ENCODE results near the gene CAMTA1.

CAMTA1 gene

DNA sequence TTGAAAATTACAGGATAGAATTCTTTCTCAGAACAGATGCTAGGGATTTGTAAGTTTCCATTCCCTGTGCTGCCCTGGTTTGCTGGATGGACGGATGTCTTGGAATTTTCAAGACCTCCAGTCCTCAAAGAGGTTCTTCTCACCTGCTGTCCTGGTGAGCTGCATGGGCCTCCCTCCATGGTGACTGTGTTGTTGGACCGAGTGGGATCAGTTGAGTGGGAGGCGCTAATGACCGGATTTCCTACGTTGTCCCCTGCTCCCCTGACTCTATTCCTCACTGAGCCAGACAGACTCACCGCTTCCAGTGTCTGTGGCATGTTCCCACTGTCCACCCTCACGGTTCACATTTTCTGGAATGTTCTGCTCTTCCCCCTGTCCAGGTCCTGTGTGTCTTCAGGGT, 229.8 kb downstream of the CAMTA1 start:
- no peak overlapping the region for H3K4me3 ChIP-seq (ENCODE audit: low read depth, low read length)
- TF ChIP-seq, protein P1, sequence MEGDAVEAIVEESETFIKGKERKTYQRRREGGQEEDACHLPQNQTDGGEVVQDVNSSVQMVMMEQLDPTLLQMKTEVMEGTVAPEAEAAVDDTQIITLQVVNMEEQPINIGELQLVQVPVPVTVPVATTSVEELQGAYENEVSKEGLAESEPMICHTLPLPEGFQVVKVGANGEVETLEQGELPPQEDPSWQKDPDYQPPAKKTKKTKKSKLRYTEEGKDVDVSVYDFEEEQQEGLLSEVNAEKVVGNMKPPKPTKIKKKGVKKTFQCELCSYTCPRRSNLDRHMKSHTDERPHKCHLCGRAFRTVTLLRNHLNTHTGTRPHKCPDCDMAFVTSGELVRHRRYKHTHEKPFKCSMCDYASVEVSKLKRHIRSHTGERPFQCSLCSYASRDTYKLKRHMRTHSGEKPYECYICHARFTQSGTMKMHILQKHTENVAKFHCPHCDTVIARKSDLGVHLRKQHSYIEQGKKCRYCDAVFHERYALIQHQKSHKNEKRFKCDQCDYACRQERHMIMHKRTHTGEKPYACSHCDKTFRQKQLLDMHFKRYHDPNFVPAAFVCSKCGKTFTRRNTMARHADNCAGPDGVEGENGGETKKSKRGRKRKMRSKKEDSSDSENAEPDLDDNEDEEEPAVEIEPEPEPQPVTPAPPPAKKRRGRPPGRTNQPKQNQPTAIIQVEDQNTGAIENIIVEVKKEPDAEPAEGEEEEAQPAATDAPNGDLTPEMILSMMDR (IDR thresholded peaks at IDR 0.05; ENCODE audit: low read depth, low read length), result no peak

DNA sequence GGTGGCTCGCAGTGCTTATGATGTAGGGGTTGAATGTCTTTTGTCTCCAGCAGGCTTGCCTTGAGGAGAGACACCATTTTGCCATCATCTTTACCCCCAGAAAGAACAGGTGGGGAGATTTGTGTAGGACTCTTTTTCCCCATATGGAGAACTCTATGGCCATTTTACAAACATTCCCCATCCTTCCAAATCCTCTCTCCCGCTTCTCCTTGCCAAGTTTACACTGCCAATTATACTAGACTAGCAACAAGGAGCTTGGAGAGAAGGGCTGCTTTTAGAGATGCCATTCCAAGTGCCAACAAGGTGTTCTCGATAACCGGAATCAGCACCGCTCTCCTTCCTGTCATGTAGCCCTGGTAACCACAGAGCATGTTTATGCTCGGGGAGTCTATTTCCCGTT, 233.1 kb downstream of the CAMTA1 start:
- no peak overlapping the region for H3K4me3 ChIP-seq (ENCODE audit: low read depth, low read length)
- TF ChIP-seq, protein P1 (IDR thresholded peaks at IDR 0.05; ENCODE audit: low read depth, low read length), result no peak

DNA sequence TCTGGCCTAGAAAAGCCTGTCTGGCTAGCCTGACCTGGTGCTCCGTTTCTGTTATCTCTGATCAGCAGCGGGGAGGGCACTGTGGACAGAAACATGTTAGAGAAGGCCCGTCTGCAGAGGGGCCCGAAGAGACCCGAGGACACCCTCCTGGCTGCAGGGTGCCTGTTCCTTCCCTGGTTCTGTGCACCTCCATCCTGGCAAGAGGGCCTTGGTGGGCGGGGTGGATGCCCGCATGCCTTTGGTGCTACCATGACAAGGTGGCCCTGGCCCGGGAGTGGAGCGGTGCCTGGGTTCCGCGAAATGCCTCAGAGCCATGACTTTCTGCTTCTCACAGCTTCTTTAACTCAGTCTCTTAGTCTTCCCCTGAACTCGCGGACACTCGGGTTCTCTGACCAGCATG, 233.6 kb downstream of the CAMTA1 start:
- TF ChIP-seq, protein P1 (IDR thresholded peaks at IDR 0.05; ENCODE audit: low read depth, low read length), result no peak
- no peak overlapping the region for H3K4me3 ChIP-seq (ENCODE audit: low read depth, low read length)

DNA sequence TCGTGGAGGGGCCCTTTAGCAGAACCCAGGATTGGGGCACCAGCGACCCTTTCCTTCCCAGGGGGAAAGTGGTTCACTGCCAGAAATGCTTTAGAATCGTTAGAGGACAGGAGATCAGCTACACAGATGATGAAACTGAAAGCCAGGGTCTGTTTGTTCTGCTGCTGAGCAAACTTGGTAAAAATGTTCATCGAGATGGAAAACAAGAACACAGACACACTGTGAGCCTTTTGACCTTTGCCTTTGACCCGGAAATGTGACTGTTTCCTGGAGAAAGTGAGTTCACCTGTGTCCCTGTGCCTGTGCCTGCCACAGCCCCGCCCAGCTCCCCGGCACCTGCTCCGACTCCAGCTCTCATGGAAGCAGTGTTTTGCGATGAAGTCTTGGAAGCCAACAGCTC, 234.3 kb downstream of the CAMTA1 start:
- TF ChIP-seq, protein P1 (IDR thresholded peaks at IDR 0.05; ENCODE audit: low read depth, low read length), result no peak
- no peak overlapping the region for H3K4me3 ChIP-seq (ENCODE audit: low read depth, low read length)

DNA sequence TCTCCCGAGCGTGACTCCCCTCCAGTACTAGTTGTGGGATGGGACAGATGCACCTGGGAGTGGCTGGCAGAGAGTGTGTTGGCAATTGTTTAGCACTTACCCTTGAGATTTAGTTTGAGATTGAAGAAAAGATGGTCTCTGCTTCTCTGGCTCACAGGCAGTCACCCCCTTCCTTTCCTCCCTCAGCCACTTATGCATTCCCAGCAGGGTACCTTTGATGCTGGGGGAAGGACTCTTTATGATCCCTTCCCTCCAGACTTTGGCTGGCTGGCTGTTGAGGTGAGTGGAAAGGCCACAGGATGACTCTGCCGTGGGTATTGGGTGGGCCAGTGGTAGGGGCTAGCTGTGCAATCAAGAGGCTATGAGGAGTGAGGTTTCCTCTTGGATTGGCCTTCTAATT, 236.8 kb downstream of the CAMTA1 start:
- no peak overlapping the region for H3K4me3 ChIP-seq (ENCODE audit: low read depth, low read length)
- TF ChIP-seq, protein P1 (IDR thresholded peaks at IDR 0.05; ENCODE audit: low read depth, low read length), result no peak

DNA sequence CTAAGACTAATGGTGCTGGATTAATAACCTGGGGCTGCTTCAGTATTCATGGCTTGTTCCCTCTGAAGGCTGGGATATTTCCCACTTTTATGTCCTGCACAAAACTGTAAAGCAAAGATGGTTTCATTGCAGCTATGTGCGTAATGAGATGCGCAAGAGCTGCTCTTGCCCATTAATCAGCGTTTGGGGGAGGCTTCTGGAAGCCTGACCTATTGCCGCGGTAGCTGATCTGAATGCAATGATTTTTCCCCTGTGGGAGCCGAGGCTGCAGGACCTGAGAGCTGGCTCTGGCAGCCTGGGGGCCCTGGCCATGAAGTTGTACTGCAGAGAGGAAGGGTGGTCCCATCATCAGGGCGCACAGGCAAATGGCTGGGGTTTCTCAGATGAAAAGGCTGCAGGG, 239.8 kb downstream of the CAMTA1 start:
- no peak overlapping the region for H3K4me3 ChIP-seq (ENCODE audit: low read depth, low read length)
- TF ChIP-seq, protein P1 (IDR thresholded peaks at IDR 0.05; ENCODE audit: low read depth, low read length), result no peak

DNA sequence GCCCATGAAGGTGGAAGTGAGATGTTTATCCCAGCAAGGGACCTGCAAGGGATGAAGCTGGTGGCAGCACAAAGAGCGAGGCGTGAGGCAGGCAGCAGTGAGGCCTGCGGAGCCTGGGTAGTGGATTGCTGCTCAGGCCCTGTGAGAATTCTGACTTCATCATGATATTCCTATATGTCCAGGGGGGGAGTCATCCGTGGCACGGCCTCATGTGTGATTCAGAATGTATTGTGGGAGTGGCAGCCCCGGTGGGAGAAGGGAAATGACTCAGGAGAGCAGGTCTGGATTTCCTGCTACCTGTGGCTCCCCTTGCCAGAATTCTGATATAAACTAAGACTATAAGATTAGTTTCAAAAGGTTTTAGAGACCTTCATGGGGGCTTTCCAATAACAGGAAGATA, 240.9 kb downstream of the CAMTA1 start:
- no peak overlapping the region for H3K4me3 ChIP-seq (ENCODE audit: low read depth, low read length)
- TF ChIP-seq, protein P1 (IDR thresholded peaks at IDR 0.05; ENCODE audit: low read depth, low read length), result no peak

All from WI38 (cell line).